ENCODE measurements around the gene APAF1. TPM values are rescaled to one million over a fixed set of nuclear protein-coding genes. Genes with fewer than 3 reads are reported as not detected.

The APAF1 gene
- polyA plus RNA-seq, 3 donors, result 29.5 to 36.7 (median 30.0) TPM

GRCh38 chr12:98660521-98660920 lies 15.4 kb downstream of the APAF1 start:
- Histone ChIP-seq H4K20me1 (ENCODE audit: insufficient read depth, low read length) (peaks cover 96% of the 10 kb centered on the region), H3K4me2 (replicated peaks; ENCODE audit: extremely low read depth, low read length, poor library complexity, severe bottlenecking) (no peak overlapping the region), H3K79me2 (ENCODE audit: insufficient read depth, low read length) (peaks cover 81% of the 10 kb centered on the region), H3K9me3 (replicated peaks in 1 of 2; ENCODE audit: control insufficient read depth in 1 of 2, insufficient read depth in 1 of 2, low read length in 2 of 2) (no peaks in the 10 kb centered on the region), H3K27me3 (ENCODE audit: control insufficient read depth in 2 of 2, insufficient read depth in 2 of 2, low read length in 2 of 2) (no peaks in the 10 kb centered on the region), H2AFZ (ENCODE audit: insufficient read depth, low read depth, low read length, poor library complexity, severe bottlenecking) (no peak overlapping the region), H3K4me1 (ENCODE audit: control insufficient read depth in 1 of 2, insufficient read depth in 2 of 2, low read length in 2 of 2) (no peaks in the 10 kb centered on the region), H3K9ac (ENCODE audit: insufficient read depth, low read length, poor library complexity, severe bottlenecking) (no peak overlapping the region), H3K36me3 (replicated peaks in 1 of 2; ENCODE audit: control insufficient read depth in 1 of 2, insufficient read depth in 2 of 2, low read length in 2 of 2) (peaks cover 96 to 97% of the 10 kb centered on the region in 2 donors), H3K27ac (ENCODE audit: low read depth in 1 of 2, low read length in 2 of 2) (no peak overlapping the region), H3K4me3 (replicated peaks in 1 of 3; ENCODE audit: low read depth in 2 of 3, low read length in 3 of 3) (no peak overlapping the region)
- DNase-seq, result no peak
- Mint-ChIP-seq H3K4me1 (peaks cover 4% of the 10 kb centered on the region), H3K36me3 (peaks cover 75 to 95% of the 10 kb centered on the region in 2 donors), H3K9me3 (no peaks in the 10 kb centered on the region), H3K27me3 (ENCODE audit: low read depth in 3 of 3) (peaks cover 0 to 1% (median 0%) of the 10 kb centered on the region in 3 donors), H3K4me3 (no peak overlapping the region), H3K27ac (peak overlapping the region in 1 of 7 donors; percentile 22)
- intact Hi-C loops (cut with micrococcal nuclease), result loop anchor here in 1 of 2 donors (5.0 kb wide), 1 partner anchor 67 kb away; no protein-coding TSS in a partner anchor
- TF ChIP-seq CTCF (IDR thresholded peaks at IDR 0.05), result no peak

GRCh38 chr12:98669751-98670150 lies 24.7 kb downstream of the APAF1 start:
- no peak overlapping the region for H2AFZ ChIP-seq (ENCODE audit: insufficient read depth, low read depth, low read length, poor library complexity, severe bottlenecking)
- intact Hi-C loops (cut with micrococcal nuclease), result no loop called here
- no peak overlapping the region for H3K9ac ChIP-seq (ENCODE audit: insufficient read depth, low read length, poor library complexity, severe bottlenecking)
- Mint-ChIP-seq H3K9me3 (peaks cover 0 to 2% (median 0%) of the 10 kb centered on the region in 7 donors), H3K27ac (peak overlapping the region in 2 of 7 donors; percentile 6 to 33), H3K36me3 (peaks cover 81 to 88% of the 10 kb centered on the region in 2 donors), H3K4me3 (no peak overlapping the region), H3K4me1 (peaks cover 5% of the 10 kb centered on the region), H3K27me3 (ENCODE audit: low read depth in 3 of 3) (no peaks in the 10 kb centered on the region)
- DNase-seq, result no peak
- no peak for TF ChIP-seq CTCF (IDR thresholded peaks at IDR 0.05)
- WGBS (ENCODE audit: insufficient coverage), result 100% methylated on average over 1 of the region's 3 CpGs
- H4K20me1 ChIP-seq (ENCODE audit: insufficient read depth, low read length), result peaks cover 97% of the 10 kb centered on the region
- no peaks in the 10 kb centered on the region for H3K4me1 ChIP-seq (ENCODE audit: control insufficient read depth in 1 of 2, insufficient read depth in 2 of 2, low read length in 2 of 2)
- peak overlapping the region in 1 of 2 donors; percentile 41 for H3K27ac ChIP-seq (ENCODE audit: low read depth in 1 of 2, low read length in 2 of 2)
- no peaks in the 10 kb centered on the region for H3K9me3 ChIP-seq (replicated peaks in 1 of 2; ENCODE audit: control insufficient read depth in 1 of 2, insufficient read depth in 1 of 2, low read length in 2 of 2)
- H3K4me3 ChIP-seq (replicated peaks in 1 of 3; ENCODE audit: low read depth in 2 of 3, low read length in 3 of 3), result no peak overlapping the region
- no peaks in the 10 kb centered on the region for H3K27me3 ChIP-seq (ENCODE audit: control insufficient read depth in 2 of 2, insufficient read depth in 2 of 2, low read length in 2 of 2)
- H3K36me3 ChIP-seq (replicated peaks in 1 of 2; ENCODE audit: control insufficient read depth in 1 of 2, insufficient read depth in 2 of 2, low read length in 2 of 2), result peaks cover 97% of the 10 kb centered on the region in 2 donors
- H3K79me2 ChIP-seq (ENCODE audit: insufficient read depth, low read length), result peaks cover 78% of the 10 kb centered on the region
- H3K4me2 ChIP-seq (replicated peaks; ENCODE audit: extremely low read depth, low read length, poor library complexity, severe bottlenecking), result no peak overlapping the region
